ENCODE results near the gene THOC5. TPM values are rescaled to one million over a fixed set of nuclear protein-coding genes. Genes with fewer than 3 reads are reported as not detected.

THOC5 gene
- total and polyA plus RNA-seq, 2 experiments from 2014 or later = 31.4 to 41.3 TPM

GRCh38 chr22:29476116-29476515 is 77.4 kb downstream of the THOC5 start:
- no peak for TF ChIP-seq CTCF (IDR thresholded peaks at IDR 0.05; ENCODE audit: low read depth, low read length)
- no peak overlapping the region for H3K27ac ChIP-seq
- no peaks in the 10 kb centered on the region for H3K36me3 ChIP-seq
- peaks cover 4% of the 10 kb centered on the region for H3K4me1 ChIP-seq (ENCODE audit: low read depth)
- no peak overlapping the region for H3K4me3 ChIP-seq
- no peaks in the 10 kb centered on the region for H3K9me3 ChIP-seq (ENCODE audit: low read depth)
- peaks cover 57% of the 10 kb centered on the region for H3K27me3 ChIP-seq
- peak in 1 of 2 donors; percentile 56 for DNase-seq (ENCODE audit: low read depth in 1 of 2, low spot score in 1 of 2)

GRCh38 chr22:29475550-29475949 is 78.0 kb downstream of the THOC5 start:
- Histone ChIP-seq H3K4me3 (no peak overlapping the region), H3K9me3 (ENCODE audit: low read depth) (no peaks in the 10 kb centered on the region), H3K36me3 (no peaks in the 10 kb centered on the region), H3K4me1 (ENCODE audit: low read depth) (peaks cover 4% of the 10 kb centered on the region), H3K27me3 (peaks cover 55% of the 10 kb centered on the region), H3K27ac (no peak overlapping the region)
- no peak for DNase-seq (ENCODE audit: low read depth in 1 of 2, low spot score in 1 of 2)
- TF ChIP-seq CTCF (IDR thresholded peaks at IDR 0.05; ENCODE audit: low read depth, low read length) = no peak

GRCh38 chr22:29473001-29473400 is 80.6 kb downstream of the THOC5 start:
- H3K4me3 ChIP-seq = no peak overlapping the region
- no peaks in the 10 kb centered on the region for H3K4me1 ChIP-seq (ENCODE audit: low read depth)
- H3K9me3 ChIP-seq (ENCODE audit: low read depth) = no peaks in the 10 kb centered on the region
- no peak for TF ChIP-seq CTCF (IDR thresholded peaks at IDR 0.05; ENCODE audit: low read depth, low read length)
- no peak for DNase-seq (ENCODE audit: low read depth in 1 of 2, low spot score in 1 of 2)
- no peak overlapping the region for H3K27ac ChIP-seq
- H3K27me3 ChIP-seq = peaks cover 54% of the 10 kb centered on the region
- H3K36me3 ChIP-seq = no peaks in the 10 kb centered on the region

- Histone ChIP-seq H3K4me1 (ENCODE audit: low read depth) (no peaks in the 10 kb centered on the region), H3K4me3 (peak overlapping the region; percentile 14), H3K27me3 (peaks cover 56% of the 10 kb centered on the region), H3K27ac (no peak overlapping the region), H3K36me3 (no peaks in the 10 kb centered on the region), H3K9me3 (ENCODE audit: low read depth) (no peaks in the 10 kb centered on the region)
- TF ChIP-seq CTCF (IDR thresholded peaks at IDR 0.05; ENCODE audit: low read depth, low read length) = peak; percentile 89
- peak; percentile 70 to 72 for DNase-seq (ENCODE audit: low read depth in 1 of 2, low spot score in 1 of 2)
Measured at GRCh38 chr22:29470159-29470855, 83.2 kb downstream of the THOC5 start.

- Histone ChIP-seq H3K27me3 (peaks cover 56% of the 10 kb centered on the region), H3K36me3 (no peaks in the 10 kb centered on the region), H3K27ac (no peak overlapping the region), H3K4me3 (peak overlapping the region; percentile 14), H3K9me3 (ENCODE audit: low read depth) (no peaks in the 10 kb centered on the region), H3K4me1 (ENCODE audit: low read depth) (no peaks in the 10 kb centered on the region)
- TF ChIP-seq CTCF (IDR thresholded peaks at IDR 0.05; ENCODE audit: low read depth, low read length) = no peak
- DNase-seq (ENCODE audit: low read depth in 1 of 2, low spot score in 1 of 2) = peak in 1 of 2 donors; percentile 53
Measured at GRCh38 chr22:29469755-29470154, 83.8 kb downstream of the THOC5 start.

All from cardiac muscle cell (in vitro differentiated cells and primary cell).